CD1c-positive myeloid dendritic cell (primary cell): ENCODE results near the gene SRGAP1.
"Not testable (repeated sequence)": the region's sequence is repeated elsewhere in the genome, so short reads cannot be mapped to it uniquely, and the experiment has no call there.

Experiments used
- DNase-seq: peaks from one replicate; pipeline ENCODE4 v3.0.0-alpha.2; 2016; ENCODE audit errors: extremely low spot score

The SRGAP1 gene

DNA sequence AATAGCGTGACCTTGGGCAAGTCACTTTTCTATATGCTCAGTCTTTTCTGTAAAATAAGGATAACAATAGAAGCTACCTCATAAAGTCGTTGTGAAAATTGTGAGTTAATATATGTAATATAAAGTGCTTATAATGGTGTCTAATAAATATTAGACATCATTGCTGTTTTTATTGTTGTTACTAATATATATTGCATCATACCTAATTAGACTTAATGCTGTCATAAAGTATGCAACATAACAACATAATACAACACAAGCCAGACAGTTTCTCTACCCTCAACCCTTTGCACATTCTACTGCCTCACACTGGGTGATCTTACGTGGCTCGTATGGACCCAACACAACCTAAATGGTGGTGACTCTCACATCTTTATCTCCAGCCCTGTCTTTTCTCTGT, 240.7 kb downstream of the SRGAP1 start:
- DNase-seq: no peak

DNA sequence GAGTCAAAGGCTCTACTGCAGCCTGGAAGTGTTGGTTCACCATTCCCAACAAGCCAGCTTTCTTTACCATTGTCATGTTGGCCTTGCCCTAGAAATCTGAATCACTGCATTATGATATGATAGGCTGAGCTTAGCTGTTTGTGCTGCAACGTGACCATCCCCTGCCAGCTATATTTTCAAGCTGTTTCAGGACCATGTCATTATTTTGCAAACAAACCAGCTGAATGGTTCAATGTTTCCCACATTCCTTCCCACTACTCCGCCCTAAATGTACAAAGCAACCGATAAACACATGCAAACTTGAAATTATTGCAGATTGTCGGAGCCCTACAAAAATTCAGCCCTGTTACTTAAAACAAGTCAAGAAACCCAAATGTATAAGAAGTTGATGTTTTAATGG, 241.5 kb downstream of the SRGAP1 start:
- no peak for DNase-seq

- DNase-seq: no peak
These were observed 242.4 kb downstream of the SRGAP1 start for GRCh38 chr12:64086946-64087345.

DNA sequence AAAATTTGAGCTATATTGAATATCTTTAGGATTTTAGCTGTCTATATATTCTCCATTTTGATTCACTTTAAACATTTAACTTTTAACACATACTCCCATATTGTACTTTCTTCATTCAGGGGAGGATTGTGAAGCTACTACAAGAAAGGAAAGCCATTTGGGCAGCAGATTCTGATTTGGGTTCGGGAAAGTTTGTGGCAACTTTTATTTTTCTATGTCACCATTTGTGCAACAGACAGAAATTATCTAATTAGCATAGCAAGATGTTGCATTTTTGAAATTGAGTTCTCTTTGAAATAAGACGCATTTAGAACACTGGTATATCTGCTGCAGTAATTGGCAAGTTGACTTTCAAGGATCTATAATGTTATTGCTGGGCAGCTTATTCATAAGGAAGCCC, 243.3 kb downstream of the SRGAP1 start:
- no peak for DNase-seq

DNA sequence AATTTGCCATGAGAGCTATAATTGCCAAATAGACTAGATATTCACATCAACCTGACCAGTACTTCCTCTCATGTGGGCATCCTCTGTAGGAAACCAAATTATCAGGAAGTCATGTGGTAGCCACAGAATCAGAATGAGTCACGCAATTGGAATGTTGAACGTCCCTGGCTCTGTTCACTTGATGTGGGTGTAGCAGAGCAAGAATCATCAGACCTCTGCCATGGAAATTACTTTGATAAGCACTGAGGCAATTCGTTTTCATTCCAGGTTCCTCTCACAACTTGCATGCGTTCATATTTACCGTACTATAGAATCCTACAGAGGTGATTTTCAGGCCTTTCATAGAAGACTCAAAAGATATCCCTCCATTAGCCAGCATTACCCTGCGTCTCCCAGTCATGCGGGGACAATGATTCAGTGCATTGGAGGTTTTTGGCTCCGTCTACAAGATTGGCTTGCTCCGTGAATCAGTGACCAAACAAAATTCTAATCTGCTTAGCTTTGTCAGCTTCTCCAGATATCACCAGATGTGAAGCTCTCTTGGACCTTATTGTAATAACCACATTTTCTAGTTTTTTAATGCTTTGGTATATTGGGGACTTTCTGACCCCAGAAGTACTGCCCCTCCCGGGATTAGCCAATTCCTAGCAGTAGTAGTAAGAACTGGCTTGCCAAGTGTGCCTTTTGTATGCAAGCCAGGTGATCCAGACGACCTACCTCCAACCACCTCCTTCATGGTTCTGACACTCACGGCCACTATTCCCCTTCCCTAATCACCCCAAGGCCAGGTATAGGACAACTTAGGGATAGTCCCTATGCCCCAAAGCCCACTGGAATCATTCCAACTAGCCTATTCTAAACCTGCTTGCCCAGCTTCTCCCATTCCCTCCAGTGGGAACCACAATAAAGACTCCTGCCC, 244.2 kb downstream of the SRGAP1 start:
- peak; percentile 96 for DNase-seq

DNA sequence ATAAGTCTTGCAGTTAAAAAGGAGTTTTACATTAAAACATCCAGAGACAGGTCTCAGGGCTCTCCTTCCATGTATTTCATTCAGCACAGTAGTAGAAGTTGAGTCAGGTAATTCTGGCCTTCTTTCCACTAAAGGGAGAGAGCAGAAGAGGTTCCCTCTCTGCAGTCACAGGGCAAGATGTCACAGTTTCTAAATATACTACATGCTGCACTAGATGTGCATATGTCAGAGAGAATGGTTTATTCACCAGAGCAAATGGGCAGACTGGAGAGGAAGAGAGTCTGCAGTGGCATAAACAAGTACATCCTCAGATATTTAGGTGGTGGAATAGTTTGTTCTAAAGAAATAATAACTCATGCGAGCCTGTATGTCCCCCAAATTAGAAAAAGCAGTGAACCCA, 245.5 kb downstream of the SRGAP1 start:
- peak; percentile 44 for DNase-seq

DNA sequence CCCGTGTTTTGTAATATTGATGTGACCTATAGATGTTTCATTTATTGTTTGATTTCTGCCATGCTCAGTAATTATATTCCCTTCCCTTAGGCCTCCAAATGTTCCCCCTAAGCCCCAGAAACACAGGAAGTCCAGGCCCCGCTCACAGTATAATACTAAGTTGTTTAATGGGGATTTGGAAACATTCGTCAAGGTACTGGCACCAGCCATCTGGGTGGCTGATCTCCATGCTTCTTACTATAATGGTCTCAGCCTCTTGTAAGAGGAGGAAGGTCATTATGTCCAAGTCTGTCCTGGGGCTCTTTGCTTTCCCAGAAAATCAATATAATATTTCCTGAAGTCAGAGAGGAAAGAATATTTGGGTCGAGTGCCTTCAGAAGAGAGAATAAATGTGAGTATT, 246.7 kb downstream of the SRGAP1 start:
- DNase-seq: no peak

DNA sequence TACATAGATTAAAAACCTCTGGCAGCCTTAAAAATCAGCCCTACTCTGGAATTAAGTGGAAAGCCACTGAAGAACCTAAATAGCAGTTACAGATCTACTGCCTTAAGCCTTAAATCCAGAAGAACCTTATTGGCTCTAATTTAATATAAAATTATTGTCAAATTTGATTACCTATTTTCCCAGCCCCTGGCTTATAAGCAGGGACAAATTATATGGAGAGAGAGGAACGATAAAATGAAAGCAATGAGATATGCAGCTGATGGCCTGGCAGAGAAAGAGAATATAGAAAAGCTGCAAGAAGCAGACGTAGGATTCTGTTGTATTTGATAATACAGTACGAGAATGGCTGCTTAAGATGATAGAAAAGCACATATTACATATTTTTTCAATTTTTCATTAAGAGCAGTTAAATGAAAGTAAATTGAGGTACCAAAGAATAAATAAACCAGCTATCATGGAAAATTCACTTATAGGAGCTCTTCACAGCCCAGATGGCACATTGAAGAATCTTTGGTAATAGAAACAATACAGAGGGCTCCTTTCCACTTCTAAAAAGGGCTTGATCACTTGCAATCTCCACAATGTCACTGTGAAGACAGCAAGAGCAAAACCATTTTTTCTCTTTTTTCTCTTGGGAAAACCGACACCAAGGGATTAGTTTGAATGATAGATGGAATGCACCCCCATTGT, 248.2 kb downstream of the SRGAP1 start:
- no peak for DNase-seq

- no peak for DNase-seq
These were observed 249.2 kb downstream of the SRGAP1 start for GRCh38 chr12:64093689-64094088.

- DNase-seq: peak; percentile 16
These were observed 253.0 kb downstream of the SRGAP1 start for GRCh38 chr12:64097366-64098105.

DNA sequence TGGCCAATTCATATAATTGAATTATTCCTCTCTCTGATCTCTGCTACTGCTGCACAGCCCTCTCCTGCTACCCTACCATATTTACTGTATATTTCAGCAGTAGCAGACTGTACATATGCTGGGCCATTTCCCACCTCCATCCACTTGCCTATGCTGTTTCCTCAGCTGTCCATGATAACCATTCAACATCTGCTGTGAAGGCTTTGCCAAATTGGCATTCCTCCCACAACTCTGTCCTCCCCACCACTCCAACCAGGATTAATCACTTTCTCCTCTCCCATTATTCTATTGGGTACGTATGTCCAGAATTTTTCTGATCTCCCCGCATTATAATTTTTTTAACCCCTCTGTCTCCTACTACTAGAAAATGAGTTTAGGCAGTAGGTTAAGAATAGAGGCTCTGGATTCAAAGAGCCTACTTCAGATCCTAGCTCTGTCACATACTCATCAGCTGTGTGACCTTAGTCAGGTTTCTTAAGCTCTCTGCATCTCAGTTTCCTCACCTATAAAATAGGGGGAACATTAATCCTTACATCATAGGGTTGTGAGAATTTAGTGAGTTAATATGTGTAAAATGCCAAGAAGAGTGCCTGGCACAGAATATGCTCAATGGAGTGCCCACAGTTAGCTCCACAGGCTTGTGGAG, 254.3 kb downstream of the SRGAP1 start:
- DNase-seq: no peak

DNA sequence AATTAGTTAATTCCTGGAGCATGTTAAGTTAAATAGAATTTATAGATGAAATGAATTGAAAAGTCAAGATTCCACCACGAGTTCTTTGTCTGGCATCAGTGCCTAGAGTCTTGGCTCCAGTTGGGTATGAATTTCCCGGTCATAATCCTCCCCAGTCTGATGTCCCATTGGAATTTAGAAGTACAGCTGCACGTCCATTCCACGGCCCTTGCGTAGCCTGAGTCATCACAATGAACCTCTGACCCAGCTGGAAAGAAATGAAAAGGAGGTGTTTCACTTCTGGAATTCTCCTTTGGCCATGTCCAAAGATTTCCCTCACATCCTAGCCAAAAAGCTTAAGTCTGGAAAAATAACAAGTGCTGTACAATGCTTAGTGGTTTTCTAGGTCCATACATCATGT, 254.9 kb downstream of the SRGAP1 start:
- peak; percentile 24 for DNase-seq

DNA sequence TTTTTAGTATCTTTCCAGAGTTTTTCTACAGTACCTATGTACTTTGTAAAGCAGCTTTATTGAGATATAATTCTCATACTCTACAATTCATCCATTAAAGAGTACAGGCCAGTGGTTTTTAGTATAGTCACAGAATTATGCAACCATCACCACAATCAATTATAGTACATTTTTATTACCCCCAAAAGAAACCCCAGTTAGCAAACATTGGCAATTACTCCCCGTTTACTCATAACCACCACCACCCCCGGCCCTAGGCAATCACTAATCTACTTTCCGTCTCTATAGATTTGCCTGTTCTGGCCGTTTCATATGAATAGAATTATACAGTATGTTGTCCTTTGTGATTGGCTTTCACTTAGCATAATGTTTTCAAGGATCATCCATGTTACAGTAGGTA, 257.8 kb downstream of the SRGAP1 start:
- DNase-seq: no peak

GRCh38 chr12:64103825-64104740, 259.6 kb downstream of the SRGAP1 start:
- DNase-seq: no peak

DNA sequence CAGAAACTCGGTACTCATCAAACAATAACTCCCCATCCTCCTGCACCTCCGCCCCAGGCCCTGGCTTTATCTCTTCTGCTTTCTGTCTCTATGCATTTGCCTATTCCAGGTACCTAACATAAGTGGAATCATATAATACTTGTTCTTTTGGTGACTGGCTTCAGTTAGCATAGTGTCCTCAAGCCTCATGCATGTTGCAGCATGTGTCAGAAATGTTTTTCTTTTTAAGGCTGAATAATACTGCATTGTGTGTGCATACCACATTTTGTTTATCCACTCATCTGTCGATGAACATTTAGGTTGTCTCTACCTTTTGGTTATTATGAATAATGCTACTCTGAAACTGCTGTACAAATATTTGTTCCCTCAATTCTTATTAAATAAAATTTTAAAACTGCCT, 260.5 kb downstream of the SRGAP1 start:
- no peak for DNase-seq

DNA sequence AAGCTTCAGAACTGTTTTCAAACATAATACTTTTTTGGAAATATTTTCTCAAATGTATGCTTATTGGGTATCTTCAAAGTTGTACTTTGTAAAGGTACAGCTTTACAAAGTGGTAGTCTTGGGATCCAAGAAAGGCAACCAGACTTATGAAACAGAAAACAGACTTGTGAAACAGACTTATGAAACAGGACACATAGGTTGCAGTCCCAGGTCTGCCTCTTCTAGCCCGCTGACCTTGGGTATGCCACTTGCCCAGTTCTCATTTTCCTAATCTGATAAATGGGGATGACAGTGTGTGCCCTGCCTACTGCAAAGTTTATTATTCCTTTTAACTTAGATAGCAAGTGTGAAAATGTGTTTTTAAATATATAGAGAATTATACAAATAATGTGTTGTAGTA, 263.3 kb downstream of the SRGAP1 start:
- no peak for DNase-seq

- no peak for DNase-seq
These were observed 265.2 kb downstream of the SRGAP1 start for GRCh38 chr12:64109706-64110105.

GRCh38 chr12:64110864-64111263, 266.4 kb downstream of the SRGAP1 start:
- DNase-seq: no peak

- DNase-seq: no peak
These were observed 272.5 kb downstream of the SRGAP1 start for GRCh38 chr12:64116969-64117368.

DNA sequence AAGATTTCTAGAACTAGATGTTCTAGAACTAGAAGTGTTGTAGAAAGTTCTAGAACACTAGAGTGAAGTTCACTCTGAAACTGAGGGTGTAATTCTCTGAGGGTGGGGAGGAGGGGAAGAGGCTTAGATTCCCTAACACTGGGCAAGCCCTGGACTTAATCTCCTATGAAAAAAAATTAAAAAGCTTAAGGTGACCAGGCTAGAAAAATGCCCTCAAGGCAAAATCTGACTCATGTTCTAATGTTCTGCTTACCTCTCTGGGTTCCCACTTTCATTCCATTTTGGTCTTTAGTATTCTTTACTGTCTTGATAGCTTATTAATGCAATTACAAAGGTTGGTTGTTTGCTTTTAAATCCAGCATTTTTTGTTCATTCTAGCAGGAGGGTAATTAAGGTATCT, 276.1 kb downstream of the SRGAP1 start:
- DNase-seq: no peak

DNA sequence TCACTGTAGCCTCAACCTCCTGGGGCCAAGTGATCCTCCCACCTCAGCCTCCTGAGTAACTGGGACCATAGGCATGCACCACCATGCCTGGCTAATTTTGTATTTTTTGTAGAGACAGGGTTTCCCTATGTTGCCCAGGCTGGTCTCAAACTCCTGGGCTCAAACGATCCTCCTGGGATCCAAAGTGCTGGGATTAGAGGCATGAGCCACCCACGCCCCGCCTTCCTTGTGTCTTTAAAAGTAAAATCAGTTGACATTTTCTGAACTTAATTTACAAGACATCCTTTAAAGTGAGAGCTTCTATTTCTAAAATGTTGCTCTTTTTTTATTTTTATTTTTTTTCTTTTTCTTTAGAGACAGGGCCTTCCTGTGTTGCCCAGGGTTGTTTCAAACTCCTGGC, 276.6 kb downstream of the SRGAP1 start:
- DNase-seq: not testable (repeated sequence)
